ENCODE measurements around the gene TIMM17A.

DNA sequence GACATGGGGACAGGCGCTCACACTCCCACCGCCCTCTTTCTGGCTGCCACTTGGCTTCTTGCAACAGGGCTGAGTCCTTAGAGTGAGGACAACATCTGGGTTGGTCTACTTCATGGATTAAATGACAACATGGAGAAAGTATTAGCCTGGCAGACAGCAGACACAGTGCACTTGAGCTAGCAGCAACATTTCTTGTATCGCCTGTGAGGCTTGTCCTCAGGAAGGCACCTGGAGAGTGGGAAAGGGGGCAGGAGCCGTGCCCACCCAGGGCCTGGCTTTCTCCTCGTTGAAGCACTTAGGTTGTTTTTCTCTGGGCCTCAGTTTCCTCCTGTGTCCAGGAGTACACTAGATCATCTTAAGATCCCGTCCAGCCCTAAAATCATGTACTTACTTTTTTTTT lies 58.8 kb downstream of the TIMM17A start:
- TF ChIP-seq CTCF (IDR thresholded peaks at IDR 0.05) (no peak), EP300 (IDR thresholded peaks at IDR 0.05) (no peak)

All from suprapubic skin (tissue), 3 donors.